ENCODE measurements around the gene NUP43. TPM values are rescaled to one million over a fixed set of nuclear protein-coding genes. Genes with fewer than 3 reads are reported as not detected.
"Not testable (repeated sequence)": the region's sequence is repeated elsewhere in the genome, so short reads cannot be mapped to it uniquely, and the experiment has no call there.

NUP43 gene
- total RNA-seq, 1 donor from 2014 or later = 26.5 TPM

DNA sequence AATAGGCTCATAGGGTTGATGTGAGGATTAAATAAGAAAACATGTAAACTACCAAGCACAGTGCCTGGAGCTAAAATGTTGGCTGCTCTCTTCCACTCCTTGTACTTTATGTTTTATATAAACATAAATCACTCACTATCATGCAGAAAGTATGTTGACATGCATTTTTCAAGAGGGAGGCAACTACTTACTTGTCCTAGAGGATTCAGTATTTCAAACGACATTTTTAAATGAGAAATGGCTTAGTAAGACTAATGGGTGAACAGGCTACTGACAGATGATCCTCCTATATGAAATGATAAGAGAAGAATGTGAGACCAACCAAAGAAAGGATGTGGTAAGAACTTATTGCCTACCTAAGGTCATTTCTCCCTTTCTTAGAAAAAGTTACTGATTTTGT lies 49.4 kb downstream of the NUP43 start:
- DNase-seq (ENCODE audit: low read depth) = no peak
- H3K36me3 ChIP-seq (ENCODE audit: control insufficient read depth, insufficient read depth, low read length) = no peaks in the 10 kb centered on the region
- no peaks in the 10 kb centered on the region for H3K27me3 ChIP-seq (ENCODE audit: control insufficient read depth, insufficient read depth, low read length)
- TF ChIP-seq, protein P1, sequence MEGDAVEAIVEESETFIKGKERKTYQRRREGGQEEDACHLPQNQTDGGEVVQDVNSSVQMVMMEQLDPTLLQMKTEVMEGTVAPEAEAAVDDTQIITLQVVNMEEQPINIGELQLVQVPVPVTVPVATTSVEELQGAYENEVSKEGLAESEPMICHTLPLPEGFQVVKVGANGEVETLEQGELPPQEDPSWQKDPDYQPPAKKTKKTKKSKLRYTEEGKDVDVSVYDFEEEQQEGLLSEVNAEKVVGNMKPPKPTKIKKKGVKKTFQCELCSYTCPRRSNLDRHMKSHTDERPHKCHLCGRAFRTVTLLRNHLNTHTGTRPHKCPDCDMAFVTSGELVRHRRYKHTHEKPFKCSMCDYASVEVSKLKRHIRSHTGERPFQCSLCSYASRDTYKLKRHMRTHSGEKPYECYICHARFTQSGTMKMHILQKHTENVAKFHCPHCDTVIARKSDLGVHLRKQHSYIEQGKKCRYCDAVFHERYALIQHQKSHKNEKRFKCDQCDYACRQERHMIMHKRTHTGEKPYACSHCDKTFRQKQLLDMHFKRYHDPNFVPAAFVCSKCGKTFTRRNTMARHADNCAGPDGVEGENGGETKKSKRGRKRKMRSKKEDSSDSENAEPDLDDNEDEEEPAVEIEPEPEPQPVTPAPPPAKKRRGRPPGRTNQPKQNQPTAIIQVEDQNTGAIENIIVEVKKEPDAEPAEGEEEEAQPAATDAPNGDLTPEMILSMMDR (IDR thresholded peaks at IDR 0.05; ENCODE audit: insufficient read depth, low read length, poor library complexity, severe bottlenecking) = no peak
- H3K4me3 ChIP-seq (ENCODE audit: low read depth, low read length) = no peak overlapping the region

DNA sequence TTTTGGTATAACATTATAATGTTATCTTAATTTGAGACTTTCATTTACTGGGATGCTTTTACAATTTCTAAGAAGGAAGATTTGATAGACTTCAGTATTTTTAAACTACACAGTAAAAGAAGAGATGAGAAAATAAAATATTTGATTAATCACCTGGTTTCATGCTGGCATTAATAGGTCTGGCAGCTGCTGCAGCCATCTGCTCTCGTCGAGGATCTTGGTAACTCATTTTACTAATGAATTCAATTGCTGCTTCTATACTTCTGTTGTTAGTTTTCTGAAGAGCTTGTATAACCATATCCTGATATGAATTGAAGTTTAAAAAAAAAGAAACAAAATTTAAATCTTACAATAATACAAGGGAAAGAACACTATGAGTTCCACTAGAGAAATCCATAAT lies 51.4 kb downstream of the NUP43 start:
- H3K27me3 ChIP-seq (ENCODE audit: control insufficient read depth, insufficient read depth, low read length) = no peaks in the 10 kb centered on the region
- H3K4me3 ChIP-seq (ENCODE audit: low read depth, low read length) = no peak overlapping the region
- H3K36me3 ChIP-seq (ENCODE audit: control insufficient read depth, insufficient read depth, low read length) = no peaks in the 10 kb centered on the region
- DNase-seq (ENCODE audit: low read depth) = no peak
- TF ChIP-seq, protein P1 (IDR thresholded peaks at IDR 0.05; ENCODE audit: insufficient read depth, low read length, poor library complexity, severe bottlenecking) = no peak

DNA sequence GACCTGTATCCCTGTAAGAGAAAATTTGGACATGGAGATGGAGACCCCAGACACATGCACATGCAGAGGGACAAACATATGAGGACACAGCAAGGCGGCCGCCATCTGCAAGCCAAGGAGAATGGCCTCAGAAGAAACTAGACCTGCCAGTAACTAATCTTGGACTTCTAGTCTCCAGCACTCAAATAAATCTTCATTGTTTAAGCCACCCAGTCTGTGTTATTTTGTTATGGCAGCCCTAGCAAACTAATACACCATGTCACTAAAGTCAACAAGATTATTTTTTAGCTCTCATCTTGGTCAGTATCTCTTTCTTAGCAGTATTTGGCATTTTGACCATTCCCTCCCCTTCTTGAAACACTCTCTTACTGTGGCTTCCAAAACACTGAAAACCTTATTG lies 55.1 kb downstream of the NUP43 start:
- Histone ChIP-seq H3K36me3 (ENCODE audit: control insufficient read depth, insufficient read depth, low read length) (no peaks in the 10 kb centered on the region), H3K27me3 (ENCODE audit: control insufficient read depth, insufficient read depth, low read length) (no peaks in the 10 kb centered on the region), H3K4me3 (ENCODE audit: low read depth, low read length) (no peak overlapping the region)
- TF ChIP-seq, protein P1 (IDR thresholded peaks at IDR 0.05; ENCODE audit: insufficient read depth, low read length, poor library complexity, severe bottlenecking) = no peak
- DNase-seq (ENCODE audit: low read depth) = no peak

DNA sequence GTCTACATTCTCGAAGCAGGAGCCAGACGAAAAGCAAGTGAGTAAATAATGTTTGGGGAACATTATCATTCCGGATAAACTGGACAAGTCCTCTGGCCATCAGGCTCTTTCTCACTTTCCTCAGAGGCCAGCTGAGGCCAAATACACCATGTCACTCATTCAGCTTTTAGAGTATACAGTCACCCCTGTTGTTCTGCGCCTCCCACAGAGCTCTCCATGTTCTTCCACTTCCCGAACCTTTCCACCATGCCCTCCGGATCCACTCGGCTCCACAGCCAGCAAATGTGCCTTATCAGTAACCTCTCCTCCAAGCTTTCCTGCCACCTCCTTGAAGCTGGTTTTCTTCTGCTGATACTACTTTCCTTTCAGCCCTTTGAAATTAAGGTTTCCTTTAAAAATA lies 60.1 kb downstream of the NUP43 start:
- DNase-seq (ENCODE audit: low read depth) = no peak
- Histone ChIP-seq H3K27me3 (ENCODE audit: control insufficient read depth, insufficient read depth, low read length) (no peaks in the 10 kb centered on the region), H3K36me3 (ENCODE audit: control insufficient read depth, insufficient read depth, low read length) (no peaks in the 10 kb centered on the region), H3K4me3 (ENCODE audit: low read depth, low read length) (no peak overlapping the region)
- TF ChIP-seq, protein P1 (IDR thresholded peaks at IDR 0.05; ENCODE audit: insufficient read depth, low read length, poor library complexity, severe bottlenecking) = no peak

DNA sequence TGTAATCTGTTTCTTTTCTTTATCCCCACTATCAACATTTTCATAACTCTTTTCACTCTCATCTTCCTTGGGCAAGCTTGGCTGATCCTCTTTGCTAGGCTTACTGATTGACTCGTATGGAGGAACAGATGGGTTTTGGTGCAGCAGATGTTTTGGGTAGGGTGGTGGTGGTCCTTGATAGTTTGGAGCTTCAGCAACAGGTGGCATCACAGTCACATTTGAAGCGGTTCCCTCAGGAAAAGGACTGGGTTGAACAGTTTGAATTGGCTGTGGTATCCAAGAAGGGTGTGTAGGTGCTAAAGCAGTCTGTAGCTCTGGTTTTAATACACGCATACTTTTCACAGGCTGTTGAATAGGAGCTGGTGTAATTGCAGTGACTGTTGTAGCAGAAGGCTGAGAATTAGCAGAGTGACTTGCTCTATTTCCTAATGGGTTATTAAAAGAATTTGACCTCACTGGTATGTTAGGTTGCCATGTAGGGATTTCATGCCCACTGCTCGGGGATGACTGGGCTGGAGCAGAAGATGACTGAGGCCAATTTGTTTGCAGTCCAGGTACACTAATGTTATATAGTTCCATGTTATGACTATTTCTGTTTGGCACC lies 63.0 kb downstream of the NUP43 start:
- Histone ChIP-seq H3K36me3 (ENCODE audit: control insufficient read depth, insufficient read depth, low read length) (no peaks in the 10 kb centered on the region), H3K27me3 (ENCODE audit: control insufficient read depth, insufficient read depth, low read length) (no peaks in the 10 kb centered on the region), H3K4me3 (ENCODE audit: low read depth, low read length) (no peak overlapping the region)
- TF ChIP-seq, protein P1 (IDR thresholded peaks at IDR 0.05; ENCODE audit: insufficient read depth, low read length, poor library complexity, severe bottlenecking) = no peak
- DNase-seq (ENCODE audit: low read depth) = no peak

DNA sequence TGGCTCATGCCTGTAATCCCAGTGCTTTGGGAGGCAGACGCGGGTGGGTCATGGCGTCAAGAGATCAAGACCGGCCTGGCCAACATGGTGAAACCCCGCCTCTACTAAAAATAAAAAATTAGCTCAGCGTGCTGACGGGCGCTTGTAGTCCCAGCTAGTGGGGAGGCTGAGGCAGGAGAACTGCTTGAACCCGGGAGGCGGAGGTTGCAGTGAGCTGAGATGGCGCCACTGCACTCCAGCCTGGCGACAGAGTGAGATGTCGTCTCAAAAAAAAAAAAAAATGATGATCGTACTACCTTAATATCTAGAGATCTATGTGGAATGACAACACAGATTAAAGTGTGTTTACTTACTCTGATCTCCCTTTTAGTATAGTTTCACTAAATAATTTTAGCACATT lies 64.5 kb downstream of the NUP43 start:
- H3K27me3 ChIP-seq (ENCODE audit: control insufficient read depth, insufficient read depth, low read length); DNase-seq (ENCODE audit: low read depth); H3K36me3 ChIP-seq (ENCODE audit: control insufficient read depth, insufficient read depth, low read length): not testable (repeated sequence)

More for the DNA sequence above, 64.5 kb downstream of the NUP43 start:
- H3K4me3 ChIP-seq (ENCODE audit: low read depth, low read length) = not testable (repeated sequence)

All from kidney epithelial cell (primary cell).